Stimulated activated CD4-positive, alpha-beta T cell treated with anti-CD3 and anti-CD28 coated beads, Interleukin-12 subunit alpha, Interleukin-12 subunit beta, amount 100 ng/mL, for 48 hours (primary cell): ENCODE measurements around the gene GPT2.
"Not testable (repeated sequence)": the region's sequence is repeated elsewhere in the genome, so short reads cannot be mapped to it uniquely, and the experiment has no call there.

Experiments used
- DNase-seq, 3 donors: peaks; one replicate each; pipeline ENCODE4 v3.0.0-alpha.2; 2020; ENCODE audit warnings: low read depth in 2 of 3, low spot score in 1 of 3

The GPT2 gene

GRCh38 chr16:46920402-46921068, 36.4 kb downstream of the GPT2 start:
- DNase-seq = no peak

GRCh38 chr16:46922239-46922638, 38.1 kb downstream of the GPT2 start:
- DNase-seq = no peak

- no peak for DNase-seq
These were observed 39.5 kb downstream of the GPT2 start for GRCh38 chr16:46923513-46924295.

- no peak for DNase-seq
These were observed 40.2 kb downstream of the GPT2 start for GRCh38 chr16:46924402-46924801.

- no peak for DNase-seq
These were observed 42.5 kb downstream of the GPT2 start for GRCh38 chr16:46926470-46927225.

- DNase-seq = no peak
These were observed 43.1 kb downstream of the GPT2 start for GRCh38 chr16:46927273-46927672.

DNA sequence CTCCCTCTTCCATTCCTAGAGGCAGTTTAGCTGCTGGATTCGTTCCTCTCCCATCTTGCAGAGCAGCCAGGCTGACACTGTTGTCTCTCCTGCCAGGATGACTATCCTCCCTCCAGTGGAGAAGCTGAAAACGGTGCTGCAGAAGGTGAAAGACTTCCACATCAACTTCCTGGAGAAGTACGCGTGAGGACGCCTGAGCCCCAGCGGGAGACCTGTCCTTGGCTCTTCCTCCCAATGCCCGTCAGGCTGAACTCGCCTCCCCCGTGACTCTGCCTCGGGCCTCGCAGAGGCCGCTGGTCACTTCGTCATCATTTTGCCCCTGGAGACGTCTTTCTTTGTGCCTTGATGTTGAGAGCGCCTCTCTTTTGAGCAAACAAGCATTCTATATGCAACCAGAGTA, 44.6 kb downstream of the GPT2 start:
- DNase-seq = no peak

GRCh38 chr16:46929378-46930332, 45.5 kb downstream of the GPT2 start:
- DNase-seq = peak; percentile 51 to 69 (median 57)

DNA sequence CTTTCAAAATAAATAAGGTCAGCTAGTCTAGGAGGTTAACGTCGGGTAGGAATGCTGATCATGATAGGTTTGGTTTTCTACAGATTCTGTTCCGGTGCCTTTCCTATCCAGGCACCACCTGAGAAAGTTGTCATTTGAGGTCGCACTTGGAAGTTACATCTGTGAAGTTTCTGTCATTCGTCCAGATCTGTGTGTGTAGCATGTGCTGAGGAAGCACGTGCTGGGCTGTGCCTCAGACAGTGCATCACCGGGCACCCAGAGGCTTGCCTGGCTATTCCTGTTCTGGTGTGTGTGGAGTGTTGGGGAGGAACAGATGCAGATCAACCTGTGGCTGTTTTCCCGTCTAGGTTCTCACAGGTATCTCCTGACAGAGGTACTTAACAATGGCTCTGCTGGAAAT, 46.7 kb downstream of the GPT2 start:
- DNase-seq = no peak

DNA sequence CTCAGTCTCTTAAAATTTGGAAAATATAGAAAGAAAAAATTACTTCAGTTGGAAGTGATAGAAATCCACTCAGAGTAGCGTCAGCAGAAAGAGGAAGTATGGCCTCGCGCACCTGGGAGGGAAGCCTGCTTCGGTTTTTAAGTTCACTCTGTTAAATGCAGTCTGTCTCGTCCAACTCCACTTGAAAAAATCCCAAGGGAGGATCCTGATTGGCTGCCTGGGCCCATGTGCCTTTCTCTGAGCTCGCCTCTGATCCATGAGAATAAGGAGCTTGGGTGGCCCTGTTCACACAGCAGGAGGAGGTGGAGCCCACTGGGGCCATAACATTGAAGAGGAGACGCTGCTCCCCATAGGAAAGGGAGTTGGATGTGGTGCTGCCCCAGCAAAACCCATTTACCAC, 48.6 kb downstream of the GPT2 start:
- no peak for DNase-seq

GRCh38 chr16:46937536-46937935, 53.4 kb downstream of the GPT2 start:
- DNase-seq = no peak

GRCh38 chr16:46944713-46945112, 60.6 kb downstream of the GPT2 start:
- DNase-seq = not testable (repeated sequence)

GRCh38 chr16:46947900-46948547, 63.9 kb downstream of the GPT2 start:
- peak in 2 of 3 donors; percentile 28 to 48 for DNase-seq

GRCh38 chr16:46948548-46949166, 64.5 kb downstream of the GPT2 start:
- no peak for DNase-seq

DNA sequence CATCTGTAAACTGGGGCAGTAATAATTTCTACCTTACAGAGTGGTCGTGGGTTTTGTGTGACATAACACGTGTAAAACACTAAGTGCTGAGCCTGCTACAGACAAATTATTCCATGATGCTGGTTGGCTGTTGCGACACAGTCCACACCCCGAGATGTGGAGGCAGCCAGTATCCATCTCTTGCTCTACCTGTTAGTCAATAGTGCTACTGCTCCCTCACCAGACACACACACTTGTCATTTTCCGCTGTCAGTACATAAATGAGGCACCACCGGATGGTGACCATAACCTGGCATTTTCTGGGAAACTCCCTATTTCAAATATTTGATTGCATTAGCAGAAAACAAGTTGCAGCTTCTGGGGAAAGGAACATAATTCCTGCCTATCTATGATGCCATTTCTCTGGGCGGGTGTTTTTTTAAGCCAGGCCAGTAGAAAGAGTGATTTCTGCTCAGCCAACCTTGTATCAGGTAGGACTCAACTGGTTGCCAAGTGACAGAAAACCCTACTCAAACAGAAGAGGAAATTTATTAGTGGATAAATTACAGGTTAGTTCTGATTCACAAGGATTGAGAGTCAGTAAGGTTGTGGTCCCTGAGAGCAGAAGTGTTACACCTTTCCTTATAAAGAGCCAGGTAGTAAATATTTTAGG, 65.2 kb downstream of the GPT2 start:
- DNase-seq = peak; percentile 32 to 37 (median 32)

DNA sequence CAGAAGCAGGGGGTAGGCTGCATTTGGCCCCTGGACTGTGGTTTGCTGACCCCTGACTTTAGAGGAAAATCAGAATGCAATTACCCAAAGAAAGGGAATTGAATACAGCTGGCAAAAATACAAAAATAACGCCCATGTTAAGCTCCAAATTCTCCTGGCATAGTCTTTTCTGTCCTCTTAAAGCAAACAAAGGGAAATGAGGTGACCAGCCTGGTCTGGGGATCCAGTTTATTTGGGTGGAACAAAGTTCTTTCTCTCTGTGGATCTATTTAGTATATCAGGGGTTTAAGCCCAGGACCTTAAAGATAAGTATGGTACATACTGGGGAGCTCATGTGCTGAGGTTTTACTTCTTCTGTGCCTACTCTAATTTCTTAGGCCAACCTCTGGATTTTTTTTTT, 65.8 kb downstream of the GPT2 start:
- no peak for DNase-seq

DNA sequence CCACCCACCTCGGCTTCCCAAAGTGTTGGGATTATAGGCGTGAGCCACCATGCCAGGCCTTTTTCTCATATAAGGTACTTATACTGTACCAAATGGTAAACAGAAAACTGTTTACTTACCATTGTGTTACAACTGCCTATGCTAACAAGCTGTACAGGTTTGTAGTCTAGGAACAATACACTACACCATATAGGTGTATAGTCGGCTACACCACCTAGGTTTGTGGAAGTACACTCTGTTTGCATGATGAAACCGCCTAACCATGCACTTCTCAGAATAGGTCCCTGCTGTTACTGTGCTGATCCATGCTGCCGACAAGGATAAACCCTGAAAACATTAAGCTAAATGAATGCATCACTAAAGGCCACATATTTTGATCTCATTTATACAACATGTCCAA, 70.4 kb downstream of the GPT2 start:
- DNase-seq = no peak

GRCh38 chr16:46961373-46962353, 77.5 kb downstream of the GPT2 start:
- no peak for DNase-seq
